H9 (cell line): ENCODE results near the gene CDADC1. TPM values are rescaled to one million over a fixed set of nuclear protein-coding genes. Genes with fewer than 3 reads are reported as not detected.

ENCODE experiments used
- DNase-seq: peaks from one replicate; pipeline ENCODE4 v3.0.0-alpha.2; 2017
- H2AFZ ChIP-seq: one replicate; pipeline ENCODE4 v1.6.1; 2013; ENCODE audit warnings: mild to moderate bottlenecking, low read length, control low read depth, moderate library complexity
- H2AK5ac ChIP-seq: 2 replicates; pipeline ENCODE4 v1.6.1; 2013; ENCODE audit warnings: low read length, control low read depth, mixed read lengths; ENCODE audit not compliant: insufficient read length
- H2BK120ac ChIP-seq: one replicate; pipeline ENCODE4 v1.6.1; 2013; ENCODE audit warnings: low read depth, mild to moderate bottlenecking, low read length, control low read depth, inconsistent platforms; ENCODE audit not compliant: poor library complexity, severe bottlenecking
- H2BK12ac ChIP-seq: 2 replicates; pipeline ENCODE4 v1.6.1; 2013; ENCODE audit warnings: low read length, control low read depth, mixed read lengths, low read depth; ENCODE audit not compliant: insufficient read length
- H2BK15ac ChIP-seq: 2 replicates; pipeline ENCODE4 v1.6.1; 2013; ENCODE audit warnings: low read depth, low read length, control low read depth
- H2BK20ac ChIP-seq: one replicate; pipeline ENCODE4 v1.6.1; 2013; ENCODE audit warnings: low read depth, mild to moderate bottlenecking, low read length, control low read depth, inconsistent platforms; ENCODE audit not compliant: poor library complexity, severe bottlenecking
- H2BK5ac ChIP-seq: 2 replicates; pipeline ENCODE4 v1.6.1; 2013; ENCODE audit warnings: low read length, control low read depth, mixed read lengths; ENCODE audit not compliant: insufficient read length
- H3K14ac ChIP-seq: 2 replicates; pipeline ENCODE4 v1.6.1; 2013; ENCODE audit warnings: low read length, control low read depth; ENCODE audit not compliant: insufficient read depth
- H3K18ac ChIP-seq: 2 replicates; pipeline ENCODE4 v1.6.1; 2013; ENCODE audit warnings: low read depth, mild to moderate bottlenecking, mixed read lengths, low read length, control low read depth; ENCODE audit not compliant: insufficient read length
- H3K23ac ChIP-seq: 2 replicates; pipeline ENCODE4 v1.6.1; 2013; ENCODE audit warnings: low read length, control low read depth, mixed read lengths, low read depth; ENCODE audit not compliant: insufficient read length
- H3K23me2 ChIP-seq: 2 replicates; pipeline ENCODE4 v1.6.1; 2013; ENCODE audit warnings: low read depth, mild to moderate bottlenecking, mixed read lengths, low read length, control low read depth; ENCODE audit not compliant: insufficient read length, poor library complexity, severe bottlenecking
- H3K27ac ChIP-seq: 2 replicates; pipeline ENCODE4 v1.5.1; 2013; ENCODE audit warnings: low read length, control low read depth, mixed read lengths, low read depth; ENCODE audit not compliant: insufficient read length
- H3K27me3 ChIP-seq: 2 replicates; pipeline ENCODE4 v1.6.1; 2013; ENCODE audit warnings: low read length, control low read depth, inconsistent platforms; ENCODE audit not compliant: insufficient read depth
- H3K4ac ChIP-seq: 2 replicates; pipeline ENCODE4 v1.6.1; 2013; ENCODE audit warnings: low read depth, mild to moderate bottlenecking, control low read depth, inconsistent platforms, low read length, moderate library complexity
- H3K4me1 ChIP-seq: 2 replicates; pipeline ENCODE4 v1.6.1; 2013; ENCODE audit warnings: low read length, control low read depth, inconsistent platforms; ENCODE audit not compliant: insufficient read depth
- H3K4me2 ChIP-seq: 2 replicates; pipeline ENCODE4 v1.6.1; 2013; ENCODE audit warnings: low read length, control low read depth, mixed read lengths; ENCODE audit not compliant: insufficient read length, insufficient read depth
- H3K56ac ChIP-seq: 2 replicates; pipeline ENCODE4 v1.6.1; 2013; ENCODE audit warnings: low read depth, mild to moderate bottlenecking, mixed read lengths, low read length, control low read depth; ENCODE audit not compliant: insufficient read length
- H3K79me1 ChIP-seq: 2 replicates; pipeline ENCODE4 v1.6.1; 2013; ENCODE audit warnings: low read depth, mild to moderate bottlenecking, moderate library complexity, low read length, control low read depth, inconsistent platforms; ENCODE audit not compliant: insufficient read depth, poor library complexity, severe bottlenecking
- H3K79me2 ChIP-seq: 2 replicates; pipeline ENCODE4 v1.6.1; 2013; ENCODE audit warnings: low read length, control low read depth, inconsistent platforms; ENCODE audit not compliant: insufficient read depth
- H3K9ac ChIP-seq: 2 replicates; pipeline ENCODE4 v1.6.1; 2013; ENCODE audit warnings: low read length, control low read depth, mixed read lengths; ENCODE audit not compliant: insufficient read length; ENCODE audit errors: extremely low read depth
- H3K9me3 ChIP-seq: one replicate; pipeline ENCODE4 v1.6.1; 2013; ENCODE audit warnings: low read depth, low read length, inconsistent platforms; ENCODE audit not compliant: control insufficient read depth
- H3T11ph ChIP-seq: one replicate; pipeline ENCODE4 v1.6.1; 2013; ENCODE audit warnings: mild to moderate bottlenecking, low read length, control low read depth, inconsistent platforms
- H4K20me1 ChIP-seq: one replicate; pipeline ENCODE4 v1.6.1; 2013; ENCODE audit not compliant: control insufficient read depth, insufficient read length, insufficient read depth
- H4K5ac ChIP-seq: 2 replicates; pipeline ENCODE4 v1.6.1; 2013; ENCODE audit warnings: low read depth, mild to moderate bottlenecking, mixed read lengths, low read length, control low read depth; ENCODE audit not compliant: insufficient read length
- H4K8ac ChIP-seq: replicated peaks from 2 replicates; pipeline ENCODE4 v1.6.1; 2013; ENCODE audit warnings: low read length, control low read depth, mixed read lengths, low read depth; ENCODE audit not compliant: insufficient read length
- H4K91ac ChIP-seq: 2 replicates; pipeline ENCODE4 v1.6.1; 2013; ENCODE audit warnings: low read depth, mild to moderate bottlenecking, moderate library complexity, mixed read lengths, low read length, control low read depth; ENCODE audit not compliant: insufficient read length
- H3K27ac Mint-ChIP-seq, 3 experiments: 2 replicates in 2 of 3; 3 replicates in 1 of 3; pipeline ENCODE4 v1.8.0; 2020 to 2021; ENCODE audit warnings: mixed read lengths in 3 of 3, mild to moderate bottlenecking in 1 of 3, moderate library complexity in 1 of 3
- H3K27me3 Mint-ChIP-seq: 2 replicates; pipeline ENCODE4 v1.8.0; 2021; ENCODE audit warnings: low read depth, mild to moderate bottlenecking, moderate library complexity, mixed read lengths
- H3K36me3 Mint-ChIP-seq, 3 experiments: 2 replicates in 2 of 3; 3 replicates in 1 of 3; pipeline ENCODE4 v1.8.0; 2020 to 2021; ENCODE audit warnings: low read depth in 3 of 3, mixed read lengths in 3 of 3; ENCODE audit not compliant: insufficient read depth in 1 of 3
- H3K4me1 Mint-ChIP-seq, 2 experiments: 2 replicates each; pipeline ENCODE4 v1.8.0; 2020; ENCODE audit warnings: mixed read lengths in 2 of 2
- H3K4me3 Mint-ChIP-seq, 2 experiments: 2 replicates in 1 of 2; 3 replicates in 1 of 2; pipeline ENCODE4 v1.8.0; 2020 to 2021; ENCODE audit warnings: mild to moderate bottlenecking in 2 of 2, mixed read lengths in 2 of 2, moderate library complexity in 1 of 2
- H3K9me3 Mint-ChIP-seq, 2 experiments: 2 replicates in 1 of 2; 3 replicates in 1 of 2; pipeline ENCODE4 v1.8.0; 2020; ENCODE audit warnings: mild to moderate bottlenecking in 2 of 2, mixed read lengths in 2 of 2, moderate library complexity in 1 of 2
- CTCF ChIP-seq: fragments of 200-600 bp; sonication (generic); conservative IDR thresholded peaks from 3 replicates; pipeline ENCODE4 v1.8.0; 2021; ENCODE audit warnings: antibody characterized with exemption, mild to moderate bottlenecking
- WGBS: extraction: QIAGEN DNeasy Blood & Tissue Kit; methylation state at CpG from one replicate; pipeline ENCODE4 v1.1.7; 2013; ENCODE audit warnings: missing lambda C conversion rate, low lambda C conversion rate, mixed read lengths; ENCODE audit not compliant: insufficient read length; ENCODE audit errors: extremely low coverage; 5-methylcytosine and 5-hydroxymethylcytosine counted together
- total RNA-seq: library from RNA; stranded (reverse); gene quantifications from 2 replicates; pipeline ENCODE4 v1.2.1, GENCODE V29; 2021

CDADC1 gene
- total RNA-seq, 1 experiment from 2014 or later, result 4.9 TPM

- H3K27ac ChIP-seq, result no peak overlapping the region
- no peak overlapping the region for H3K4me2 ChIP-seq
- H3K56ac ChIP-seq, result no peak overlapping the region
- no peak overlapping the region for H3K14ac ChIP-seq
- H2BK20ac ChIP-seq, result no peak overlapping the region
- no peak overlapping the region for H2BK12ac ChIP-seq
- no peak overlapping the region for H3K23ac ChIP-seq
- peaks cover 4 to 26% (median 9%) of the 10 kb centered on the region in 3 experiments; a peak in 6 of 7 replicates for H3K36me3 Mint-ChIP-seq
- no peak overlapping the region for H2AFZ ChIP-seq
- no peak overlapping the region for H2BK15ac ChIP-seq
- H3K4me1 Mint-ChIP-seq, result peaks cover 22 to 23% of the 10 kb centered on the region in 2 experiments
- no peak for DNase-seq
- no peak overlapping the region for H2AK5ac ChIP-seq
- no peak overlapping the region for H4K91ac ChIP-seq
- H4K8ac ChIP-seq, result no peak overlapping the region
- H2BK120ac ChIP-seq, result no peak overlapping the region
- no peak overlapping the region for H3K4ac ChIP-seq
- no peaks in the 10 kb centered on the region for H4K20me1 ChIP-seq
- no peaks in the 10 kb centered on the region for H3K79me1 ChIP-seq
- no peaks in the 10 kb centered on the region for H3K9me3 Mint-ChIP-seq
- no peak overlapping the region for H3T11ph ChIP-seq
- no peaks in the 10 kb centered on the region; the same call in 1 of the 2 replicates for H3K4me1 ChIP-seq
- no peaks in the 10 kb centered on the region for H3K9me3 ChIP-seq
- H3K79me2 ChIP-seq, result no peaks in the 10 kb centered on the region
- no peak overlapping the region for H3K4me3 Mint-ChIP-seq
- H3K9ac ChIP-seq, result no peak overlapping the region
- H2BK5ac ChIP-seq, result no peak overlapping the region
- no peak for TF ChIP-seq CTCF
- WGBS, result no CpG with 5 or more reads among the region's 1 CpG
- H3K27me3 ChIP-seq, result peaks cover 14% of the 10 kb centered on the region; the same call in 1 of the 2 replicates
- no peak overlapping the region for H3K18ac ChIP-seq
- H3K27me3 Mint-ChIP-seq, result peaks cover 34% of the 10 kb centered on the region
- H3K23me2 ChIP-seq, result peaks cover 7% of the 10 kb centered on the region
- H4K5ac ChIP-seq, result no peak overlapping the region
- no peak overlapping the region for H3K27ac Mint-ChIP-seq
Observed at GRCh38 chr13:49213539-49213938, 34.2 kb upstream of the CDADC1 start.
